ENCODE measurements around the gene SYNE2.
"Not testable (repeated sequence)": the region's sequence is repeated elsewhere in the genome, so short reads cannot be mapped to it uniquely, and the experiment has no call there.

- TF ChIP-seq EZH2 (IDR thresholded peaks at IDR 0.05); POLR2AphosphoS5 (IDR thresholded peaks at IDR 0.05; ENCODE audit: borderline replicate concordance, low read depth, low read length): not testable (repeated sequence)
These were observed 358.1 kb downstream of the SYNE2 start for GRCh38 chr14:64210912-64211311.
